BE2C (cell line): ENCODE results near the gene TICRR.

ENCODE experiments used
- DNase-seq: peaks from one replicate; pipeline ENCODE4 v3.0.0-alpha.2; 2020
- H3K27me3 ChIP-seq: fragments of 250-450 bp; sonication (Bioruptor Pico); 2 replicates; pipeline ENCODE4 v1.5.1; 2020; ENCODE audit warnings: mild to moderate bottlenecking
- H3K36me3 ChIP-seq: fragments of 250-450 bp; sonication (Bioruptor Pico); 2 replicates; pipeline ENCODE4 v1.5.1; 2020; ENCODE audit warnings: mild to moderate bottlenecking
- H3K4me1 ChIP-seq: fragments of 250-450 bp; sonication (Bioruptor Pico); 2 replicates; pipeline ENCODE4 v1.5.1; 2020
- H3K4me3 ChIP-seq: 2 replicates; pipeline ENCODE4 v1.5.1; 2011; ENCODE audit warnings: low read depth, low read length
- H3K9me3 ChIP-seq: fragments of 250-450 bp; sonication (Bioruptor Pico); 2 replicates; pipeline ENCODE4 v1.5.1; 2020
- TF ChIP-seq, protein P1 (sequence below): IDR thresholded peaks from 2 replicates; pipeline ENCODE4 v1.5.1; 2012; ENCODE audit warnings: mild to moderate bottlenecking, low read depth, low read length

TICRR gene

GRCh38 chr15:89632563-89633430, 57.5 kb downstream of the TICRR start:
- Histone ChIP-seq H3K4me1 (no peaks in the 10 kb centered on the region), H3K36me3 (peaks cover 59% of the 10 kb centered on the region), H3K9me3 (no peaks in the 10 kb centered on the region; the same call in 1 of the 2 replicates), H3K27me3 (no peaks in the 10 kb centered on the region), H3K4me3 (no peak overlapping the region)
- no peak for DNase-seq
- TF ChIP-seq, protein P1, sequence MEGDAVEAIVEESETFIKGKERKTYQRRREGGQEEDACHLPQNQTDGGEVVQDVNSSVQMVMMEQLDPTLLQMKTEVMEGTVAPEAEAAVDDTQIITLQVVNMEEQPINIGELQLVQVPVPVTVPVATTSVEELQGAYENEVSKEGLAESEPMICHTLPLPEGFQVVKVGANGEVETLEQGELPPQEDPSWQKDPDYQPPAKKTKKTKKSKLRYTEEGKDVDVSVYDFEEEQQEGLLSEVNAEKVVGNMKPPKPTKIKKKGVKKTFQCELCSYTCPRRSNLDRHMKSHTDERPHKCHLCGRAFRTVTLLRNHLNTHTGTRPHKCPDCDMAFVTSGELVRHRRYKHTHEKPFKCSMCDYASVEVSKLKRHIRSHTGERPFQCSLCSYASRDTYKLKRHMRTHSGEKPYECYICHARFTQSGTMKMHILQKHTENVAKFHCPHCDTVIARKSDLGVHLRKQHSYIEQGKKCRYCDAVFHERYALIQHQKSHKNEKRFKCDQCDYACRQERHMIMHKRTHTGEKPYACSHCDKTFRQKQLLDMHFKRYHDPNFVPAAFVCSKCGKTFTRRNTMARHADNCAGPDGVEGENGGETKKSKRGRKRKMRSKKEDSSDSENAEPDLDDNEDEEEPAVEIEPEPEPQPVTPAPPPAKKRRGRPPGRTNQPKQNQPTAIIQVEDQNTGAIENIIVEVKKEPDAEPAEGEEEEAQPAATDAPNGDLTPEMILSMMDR: no peak

GRCh38 chr15:89633585-89633984, 58.3 kb downstream of the TICRR start:
- no peaks in the 10 kb centered on the region for H3K27me3 ChIP-seq
- TF ChIP-seq, protein P1: no peak
- peaks cover 51% of the 10 kb centered on the region for H3K36me3 ChIP-seq
- H3K9me3 ChIP-seq: no peaks in the 10 kb centered on the region; the same call in 1 of the 2 replicates
- DNase-seq: no peak
- no peaks in the 10 kb centered on the region for H3K4me1 ChIP-seq
- no peak overlapping the region for H3K4me3 ChIP-seq

GRCh38 chr15:89640245-89640644, 65.0 kb downstream of the TICRR start:
- no peak for DNase-seq
- Histone ChIP-seq H3K36me3 (peaks cover 5% of the 10 kb centered on the region), H3K4me3 (no peak overlapping the region), H3K27me3 (no peaks in the 10 kb centered on the region), H3K4me1 (no peaks in the 10 kb centered on the region), H3K9me3 (no peaks in the 10 kb centered on the region)
- TF ChIP-seq, protein P1: no peak

- no peaks in the 10 kb centered on the region for H3K27me3 ChIP-seq
- TF ChIP-seq, protein P1: no peak
- H3K9me3 ChIP-seq: no peaks in the 10 kb centered on the region
- DNase-seq: no peak
- no peak overlapping the region for H3K4me3 ChIP-seq
- peaks cover 5% of the 10 kb centered on the region for H3K36me3 ChIP-seq
- H3K4me1 ChIP-seq: no peaks in the 10 kb centered on the region
These were observed 65.8 kb downstream of the TICRR start for GRCh38 chr15:89641053-89641452.

DNA sequence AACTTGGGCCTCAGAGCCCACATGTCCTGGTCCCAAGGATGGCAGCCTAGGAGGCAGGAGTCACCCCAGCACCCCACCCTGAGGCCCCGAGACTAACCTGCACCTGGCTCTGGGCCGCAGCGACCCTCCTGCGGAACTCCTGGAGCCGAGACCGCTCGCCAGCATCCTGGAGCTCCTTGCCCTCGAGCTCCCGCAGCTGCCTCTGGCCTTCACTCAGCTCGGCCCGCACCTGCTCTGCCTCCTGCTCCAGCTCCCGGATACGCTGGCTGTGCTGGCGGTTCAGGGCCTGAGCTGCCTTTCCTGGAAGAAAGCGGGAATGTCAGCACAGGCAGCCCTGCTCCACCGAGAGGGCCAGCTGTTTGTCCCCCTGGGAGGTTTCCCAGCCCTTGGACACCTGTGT, 66.8 kb downstream of the TICRR start:
- TF ChIP-seq, protein P1: no peak
- no peaks in the 10 kb centered on the region for H3K4me1 ChIP-seq
- no peaks in the 10 kb centered on the region for H3K9me3 ChIP-seq
- peaks cover 9% of the 10 kb centered on the region for H3K36me3 ChIP-seq
- no peak for DNase-seq
- no peak overlapping the region for H3K4me3 ChIP-seq
- H3K27me3 ChIP-seq: no peaks in the 10 kb centered on the region

DNA sequence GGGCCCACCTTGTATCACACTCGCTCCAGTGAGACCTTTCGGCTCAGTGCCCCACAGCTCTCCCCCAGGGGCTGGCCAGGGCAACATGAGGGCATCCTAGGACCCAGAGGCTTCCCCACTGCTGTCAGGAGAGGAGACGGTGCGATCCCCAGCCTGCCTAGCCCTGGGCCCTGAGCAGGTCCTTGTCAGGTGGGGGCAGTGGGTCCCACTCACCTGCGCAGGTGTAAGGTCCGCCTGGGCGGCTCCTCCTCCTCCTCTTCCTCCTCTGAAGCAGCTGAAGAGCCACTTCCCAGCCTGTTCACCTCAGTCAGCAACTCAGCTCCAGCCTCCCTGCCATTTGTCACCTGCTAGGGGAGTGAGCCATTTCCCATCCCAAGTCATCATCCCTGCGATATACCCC, 70.4 kb downstream of the TICRR start:
- H3K27me3 ChIP-seq: no peaks in the 10 kb centered on the region
- TF ChIP-seq, protein P1: no peak
- no peaks in the 10 kb centered on the region for H3K9me3 ChIP-seq
- DNase-seq: no peak
- no peak overlapping the region for H3K4me3 ChIP-seq
- H3K4me1 ChIP-seq: no peaks in the 10 kb centered on the region
- H3K36me3 ChIP-seq: peaks cover 18% of the 10 kb centered on the region
